PC-9 (cell line): ENCODE data around the gene IKBKE.

Experiments
- CTCF ChIP-seq: fragments of 200-600 bp; sonication (generic); conservative IDR thresholded peaks from 2 replicates; pipeline ENCODE4 v1.6.1; 2017; ENCODE audit warnings: mixed run types, antibody characterized with exemption, mild to moderate bottlenecking, moderate library complexity
- EZH2 ChIP-seq: fragments of 200-600 bp; sonication (generic); IDR thresholded peaks from 2 replicates; pipeline ENCODE4 v1.8.0; 2017; ENCODE audit warnings: antibody characterized with exemption, low read depth

GRCh38 chr1:206435445-206435844 is 34.8 kb upstream of the IKBKE start:
- TF ChIP-seq CTCF (no peak), EZH2 (no peak)
